ENCODE results near the gene IMPDH1. TPM values are rescaled to one million over a fixed set of nuclear protein-coding genes. Genes with fewer than 3 reads are reported as not detected.

The IMPDH1 gene
- polyA plus RNA-seq, 12 donors = 16.8 to 32.6 (median 21.2) TPM; not detected in 1

GRCh38 chr7:128406314-128407232 is 3.2 kb downstream of the IMPDH1 start:
- DNase-seq = no peak

GRCh38 chr7:128405471-128406313 is 4.1 kb downstream of the IMPDH1 start:
- DNase-seq = no peak

GRCh38 chr7:128404886-128405470 is 4.8 kb downstream of the IMPDH1 start:
- DNase-seq = no peak

GRCh38 chr7:128404143-128404681 is 5.6 kb downstream of the IMPDH1 start:
- DNase-seq = no peak

GRCh38 chr7:128403676-128404075 is 6.1 kb downstream of the IMPDH1 start:
- no peak for DNase-seq

- DNase-seq = no peak
Observed at GRCh38 chr7:128402356-128402755, 7.4 kb downstream of the IMPDH1 start.

GRCh38 chr7:128400566-128400965 is 9.2 kb downstream of the IMPDH1 start:
- no peak for DNase-seq

GRCh38 chr7:128399991-128400390 is 9.8 kb downstream of the IMPDH1 start:
- no peak for DNase-seq

- DNase-seq = no peak
Observed at GRCh38 chr7:128398841-128399135, 11.0 kb downstream of the IMPDH1 start.

GRCh38 chr7:128398016-128398840 is 11.6 kb downstream of the IMPDH1 start:
- DNase-seq = no peak

- DNase-seq = no peak
Observed at GRCh38 chr7:128396357-128396756, 13.4 kb downstream of the IMPDH1 start.

- no peak for DNase-seq
Observed at GRCh38 chr7:128395748-128396147, 14.0 kb downstream of the IMPDH1 start.

GRCh38 chr7:128394904-128395496 is 14.8 kb downstream of the IMPDH1 start:
- no peak for DNase-seq

GRCh38 chr7:128393526-128394330 is 16.1 kb downstream of the IMPDH1 start:
- DNase-seq = no peak

- no peak for DNase-seq
Observed at GRCh38 chr7:128392446-128393327, 17.1 kb downstream of the IMPDH1 start.

- DNase-seq = no peak
Observed at GRCh38 chr7:128391805-128392204, 18.0 kb downstream of the IMPDH1 start.

- no peak for DNase-seq
Observed at GRCh38 chr7:128390871-128391565, 18.8 kb downstream of the IMPDH1 start.

GRCh38 chr7:128389618-128390329 is 20.0 kb downstream of the IMPDH1 start:
- no peak for DNase-seq

Measured in muscle of arm (tissue), 12 donors.